Activated CD8-positive, alpha-beta T cell treated with anti-CD3 and anti-CD28 coated beads, Interleukin-2, amount 10 ng/mL, durations not matched to agents 7 days and 5 days (primary cell): ENCODE measurements around the gene IL34. TPM values are rescaled to one million over a fixed set of nuclear protein-coding genes. Genes with fewer than 3 reads are reported as not detected.
A peak's percentile ranks its signal among the peaks of the same experiment; 100 is the strongest.

Experiments used
- ATAC-seq: fragments of 150-1000 bp; cut with Tn5 transposase; one replicate; pipeline ENCODE4 v1.10.0; 2021; ENCODE audit warnings: moderate library complexity
- CTCF ChIA-PET: fragments of 350-600 bp; sonication (Branson Sonifier 250); formaldehyde crosslinking; loops from one replicate; lab custom pipeline; 2021; ENCODE audit warnings: antibody characterized with exemption; lab: Charles Lee
- POLR2A ChIA-PET: fragments of 350-600 bp; sonication (Branson Sonifier 250); formaldehyde crosslinking; loops from one replicate; lab custom pipeline; 2021; ENCODE audit warnings: antibody characterized with exemption; lab: Charles Lee
- DNase-seq: peaks from one replicate; pipeline ENCODE4 v3.0.0-alpha.2; 2020
- H3K27ac Mint-ChIP-seq: one replicate; pipeline ENCODE4 v1.8.0; 2021; ENCODE audit warnings: mild to moderate bottlenecking, mixed read lengths
- H3K27me3 Mint-ChIP-seq: one replicate; pipeline ENCODE4 v1.8.0; 2021; ENCODE audit warnings: low read depth, mixed read lengths
- H3K36me3 Mint-ChIP-seq: one replicate; pipeline ENCODE4 v1.8.0; 2021; ENCODE audit warnings: low read depth, mixed read lengths
- H3K4me1 Mint-ChIP-seq: one replicate; pipeline ENCODE4 v1.8.0; 2021; ENCODE audit warnings: low read depth, mixed read lengths
- H3K4me3 Mint-ChIP-seq: one replicate; pipeline ENCODE4 v1.8.0; 2021; ENCODE audit warnings: mild to moderate bottlenecking, mixed read lengths
- H3K9me3 Mint-ChIP-seq: one replicate; pipeline ENCODE4 v1.8.0; 2022; ENCODE audit warnings: mixed read lengths; ENCODE audit not compliant: insufficient read depth
- total RNA-seq, 2 experiments: library from RNA; stranded (reverse); gene quantifications; one replicate each; pipeline ENCODE4 v1.2.3, GENCODE V29; 2021

The IL34 gene
- total RNA-seq, 2 experiments from 2014 or later = 0.13 to 0.42 TPM

GRCh38 chr16:70651524-70651923 is 5.2 kb downstream of the IL34 start:
- H3K36me3 Mint-ChIP-seq = no peaks in the 10 kb centered on the region
- H3K27me3 Mint-ChIP-seq = peaks cover 2% of the 10 kb centered on the region
- H3K27ac Mint-ChIP-seq = no peak overlapping the region
- DNase-seq (no peak), ATAC-seq (no peak)
- H3K4me3 Mint-ChIP-seq = no peak overlapping the region
- CTCF ChIA-PET = interaction anchor here (1.0 to 4.7 kb wide), 2 partner anchors 119 to 282 kb away, joined by 3 to 60 read pairs; no protein-coding TSS in a partner anchor
- peaks cover 5% of the 10 kb centered on the region for H3K4me1 Mint-ChIP-seq
- POLR2A ChIA-PET = no interaction called here
- no peaks in the 10 kb centered on the region for H3K9me3 Mint-ChIP-seq

- peaks cover 5% of the 10 kb centered on the region for H3K4me1 Mint-ChIP-seq
- no peaks in the 10 kb centered on the region for H3K36me3 Mint-ChIP-seq
- H3K27me3 Mint-ChIP-seq = peaks cover 2% of the 10 kb centered on the region
- H3K9me3 Mint-ChIP-seq = no peaks in the 10 kb centered on the region
- ATAC-seq = no peak
- no peak overlapping the region for H3K27ac Mint-ChIP-seq
- ChIA-PET POLR2A (no interaction called here), CTCF (interaction anchor here (0.8 to 4.7 kb wide), 9 partner anchors 9 to 537 kb away, joined by 3 to 60 read pairs (median 3); no protein-coding TSS in a partner anchor)
- no peak for DNase-seq
- no peak overlapping the region for H3K4me3 Mint-ChIP-seq
Observed at GRCh38 chr16:70652322-70652721, 6.0 kb downstream of the IL34 start.

GRCh38 chr16:70653406-70653805 is 7.0 kb downstream of the IL34 start:
- peaks cover 2% of the 10 kb centered on the region for H3K27me3 Mint-ChIP-seq
- H3K27ac Mint-ChIP-seq = no peak overlapping the region
- ATAC-seq = no peak
- H3K9me3 Mint-ChIP-seq = no peaks in the 10 kb centered on the region
- ChIA-PET POLR2A (interaction anchor here (0.7 kb wide), 1 partner anchor 278 kb away, joined by 3 read pairs; no protein-coding TSS in a partner anchor), CTCF (interaction anchor here (0.7 to 4.7 kb wide), 27 partner anchors 8 to 494 kb away, joined by 3 to 60 read pairs (median 4); no protein-coding TSS in a partner anchor)
- no peak for DNase-seq
- H3K36me3 Mint-ChIP-seq = no peaks in the 10 kb centered on the region
- H3K4me1 Mint-ChIP-seq = peaks cover 5% of the 10 kb centered on the region
- H3K4me3 Mint-ChIP-seq = no peak overlapping the region

GRCh38 chr16:70653809-70654771 is 7.7 kb downstream of the IL34 start:
- Mint-ChIP-seq H3K36me3 (no peaks in the 10 kb centered on the region), H3K4me3 (peak overlapping the region; percentile 11), H3K4me1 (peaks cover 5% of the 10 kb centered on the region), H3K9me3 (no peaks in the 10 kb centered on the region), H3K27ac (peak overlapping the region; percentile 51), H3K27me3 (peaks cover 2% of the 10 kb centered on the region)
- POLR2A ChIA-PET = interaction anchor here (0.7 to 1.1 kb wide), 3 partner anchors 22 to 279 kb away, joined by 3 to 8 read pairs (median 3); no protein-coding TSS in a partner anchor
- CTCF ChIA-PET = interaction anchor here (0.7 to 4.7 kb wide), 32 partner anchors 13 to 1046 kb away, joined by 3 to 60 read pairs (median 4); partner anchors contain the start of genes COG4, DDX19A and SF3B3
- DNase-seq = peak; percentile 88
- peak; percentile 65 for ATAC-seq

- peaks cover 12% of the 10 kb centered on the region for H3K4me1 Mint-ChIP-seq
- CTCF ChIA-PET = interaction anchor here (3.6 to 4.7 kb wide), 2 partner anchors 115 to 287 kb away, joined by 26 to 60 read pairs; no protein-coding TSS in a partner anchor
- POLR2A ChIA-PET = no interaction called here
Observed at GRCh38 chr16:70656065-70656711, 9.8 kb downstream of the IL34 start.

GRCh38 chr16:70656712-70657263 is 10.4 kb downstream of the IL34 start:
- CTCF ChIA-PET = no interaction called here
- no peak overlapping the region for H3K27ac Mint-ChIP-seq
- peaks cover 2% of the 10 kb centered on the region for H3K27me3 Mint-ChIP-seq
- no peaks in the 10 kb centered on the region for H3K9me3 Mint-ChIP-seq
- DNase-seq (no peak), ATAC-seq (no peak)
- H3K36me3 Mint-ChIP-seq = no peaks in the 10 kb centered on the region
- no peak overlapping the region for H3K4me3 Mint-ChIP-seq
- H3K4me1 Mint-ChIP-seq = peaks cover 12% of the 10 kb centered on the region
- POLR2A ChIA-PET = no interaction called here

More at GRCh38 chr16:70656065-70656711, 9.8 kb downstream of the IL34 start:
- no peak overlapping the region for H3K4me3 Mint-ChIP-seq
- no peaks in the 10 kb centered on the region for H3K36me3 Mint-ChIP-seq
- no peak for DNase-seq
- peaks cover 2% of the 10 kb centered on the region for H3K27me3 Mint-ChIP-seq
- H3K9me3 Mint-ChIP-seq = no peaks in the 10 kb centered on the region
- no peak overlapping the region for H3K27ac Mint-ChIP-seq
- no peak for ATAC-seq

GRCh38 chr16:70657956-70658355 is 11.6 kb downstream of the IL34 start:
- Mint-ChIP-seq H3K27me3 (peaks cover 2% of the 10 kb centered on the region), H3K9me3 (no peaks in the 10 kb centered on the region), H3K36me3 (no peaks in the 10 kb centered on the region), H3K4me3 (no peak overlapping the region), H3K4me1 (peaks cover 12% of the 10 kb centered on the region), H3K27ac (no peak overlapping the region)
- no peak for DNase-seq
- ATAC-seq = no peak
- ChIA-PET POLR2A (no interaction called here), CTCF (no interaction called here)

- no peak for ATAC-seq
- H3K4me3 Mint-ChIP-seq = no peak overlapping the region
Observed at GRCh38 chr16:70658921-70659320, 12.6 kb downstream of the IL34 start.

GRCh38 chr16:70659546-70659945 is 13.2 kb downstream of the IL34 start:
- no peaks in the 10 kb centered on the region for H3K36me3 Mint-ChIP-seq
- ATAC-seq (no peak), DNase-seq (no peak)
- H3K4me3 Mint-ChIP-seq = no peak overlapping the region
- H3K27ac Mint-ChIP-seq = no peak overlapping the region
- H3K27me3 Mint-ChIP-seq = peaks cover 2% of the 10 kb centered on the region
- peaks cover 7% of the 10 kb centered on the region for H3K4me1 Mint-ChIP-seq
- ChIA-PET POLR2A (no interaction called here), CTCF (interaction anchor here (0.9 to 1.4 kb wide), 2 partner anchors 79 to 112 kb away, joined by 3 to 5 read pairs; no protein-coding TSS in a partner anchor)
- H3K9me3 Mint-ChIP-seq = no peaks in the 10 kb centered on the region

More at GRCh38 chr16:70658921-70659320, 12.6 kb downstream of the IL34 start:
- ChIA-PET POLR2A (no interaction called here), CTCF (interaction anchor here (1.4 kb wide), 1 partner anchor 113 kb away, joined by 5 read pairs; no protein-coding TSS in a partner anchor)
- DNase-seq = no peak
- H3K27ac Mint-ChIP-seq = no peak overlapping the region
- H3K9me3 Mint-ChIP-seq = no peaks in the 10 kb centered on the region
- no peaks in the 10 kb centered on the region for H3K36me3 Mint-ChIP-seq
- peaks cover 8% of the 10 kb centered on the region for H3K4me1 Mint-ChIP-seq
- H3K27me3 Mint-ChIP-seq = peaks cover 2% of the 10 kb centered on the region

- DNase-seq = no peak
- POLR2A ChIA-PET = no interaction called here
- no peaks in the 10 kb centered on the region for H3K36me3 Mint-ChIP-seq
Observed at GRCh38 chr16:70659953-70660671, 13.8 kb downstream of the IL34 start.

More at GRCh38 chr16:70659953-70660671, 13.8 kb downstream of the IL34 start:
- no peaks in the 10 kb centered on the region for H3K9me3 Mint-ChIP-seq
- peak overlapping the region; percentile 77 for H3K27ac Mint-ChIP-seq
- CTCF ChIA-PET = interaction anchor here (0.9 to 1.7 kb wide), 3 partner anchors 78 to 112 kb away, joined by 3 to 5 read pairs (median 3); no protein-coding TSS in a partner anchor
- no peak for ATAC-seq
- no peak overlapping the region for H3K4me3 Mint-ChIP-seq
- peaks cover 7% of the 10 kb centered on the region for H3K4me1 Mint-ChIP-seq
- H3K27me3 Mint-ChIP-seq = peaks cover 2% of the 10 kb centered on the region
